H1 (cell line): ENCODE results near the gene GNLY.

Experiments used
- BRCA1 ChIP-seq: IDR thresholded peaks from 2 replicates; pipeline ENCODE4 v1.6.1; 2012; ENCODE audit warnings: low read depth, low read length, improper control_type of control experiment
- CEBPB ChIP-seq: IDR thresholded peaks from 2 replicates; pipeline ENCODE4 v1.6.1; 2012; ENCODE audit warnings: low read depth, low read length
- CTBP2 ChIP-seq: IDR thresholded peaks from 2 replicates; pipeline ENCODE4 v1.7.0; 2011; ENCODE audit warnings: borderline replicate concordance, mild to moderate bottlenecking, moderate library complexity, mixed read lengths, low read length; ENCODE audit not compliant: insufficient read depth, insufficient read length
- CTCF ChIP-seq, 3 experiments: IDR thresholded peaks; 1 replicate in 2 of 3; 2 replicates in 1 of 3; pipeline versions ENCODE4 v1.5.1 to v1.6.1; 2011; ENCODE audit warnings: low read length in 3 of 3, mild to moderate bottlenecking in 3 of 3, inconsistent platforms in 2 of 3, low read depth in 1 of 3, moderate library complexity in 1 of 3; ENCODE audit not compliant: insufficient read depth in 1 of 3; ENCODE audit errors: control extremely low read depth in 1 of 3
- E2F6 ChIP-seq: IDR thresholded peaks from 2 replicates; pipeline ENCODE4 v1.6.1; 2012; ENCODE audit warnings: inconsistent platforms
- MAFK ChIP-seq: IDR thresholded peaks from 2 replicates; pipeline ENCODE4 v1.6.1; 2012; ENCODE audit warnings: low read depth, mild to moderate bottlenecking, improper control_type of control experiment, low read length
- NRF1 ChIP-seq: IDR thresholded peaks from 2 replicates; pipeline ENCODE4 v1.6.1; 2011; ENCODE audit warnings: mild to moderate bottlenecking, low read depth, low read length, improper control_type of control experiment
- POLR2A ChIP-seq, 2 experiments: IDR thresholded peaks; 1 replicate in 1 of 2; 2 replicates in 1 of 2; pipeline ENCODE4 v1.6.1; 2011; ENCODE audit warnings: low read depth in 2 of 2, low read length in 2 of 2, mild to moderate bottlenecking in 2 of 2; ENCODE audit errors: control extremely low read depth in 1 of 2
- POLR2AphosphoS5 ChIP-seq: IDR thresholded peaks from 2 replicates; pipeline ENCODE4 v1.6.1; 2011; ENCODE audit warnings: low read depth, low read length
- SP1 ChIP-seq: IDR thresholded peaks from 2 replicates; pipeline ENCODE4 v1.6.1; 2011; ENCODE audit warnings: low read depth, low read length
- USF2 ChIP-seq: IDR thresholded peaks from 2 replicates; pipeline ENCODE4 v1.6.1; 2011; ENCODE audit warnings: low read length, improper control_type of control experiment
- YY1 ChIP-seq: IDR thresholded peaks from 2 replicates; pipeline ENCODE4 v1.6.1; 2011; ENCODE audit warnings: low read depth, mild to moderate bottlenecking, low read length
- ZNF274 ChIP-seq: IDR thresholded peaks from 2 replicates; pipeline ENCODE4 v1.7.0; 2012; ENCODE audit warnings: low read length, borderline replicate concordance; ENCODE audit errors: extremely low read depth

- no peak for TF ChIP-seq BRCA1
- no peak for TF ChIP-seq CTBP2
- no peak for TF ChIP-seq CEBPB
- TF ChIP-seq ZNF274, result no peak
- TF ChIP-seq POLR2A (IDR thresholded peaks at IDR 0.05; ENCODE audit: control extremely low read depth in 1 of 2, low read depth in 2 of 2, low read length in 2 of 2), result no peak
- no peak for TF ChIP-seq YY1
- no peak for TF ChIP-seq CTCF (IDR thresholded peaks at IDR 0.05; ENCODE audit: control extremely low read depth in 1 of 3, insufficient read depth in 1 of 3, low read depth in 1 of 3, low read length in 3 of 3)
- TF ChIP-seq POLR2AphosphoS5, result no peak
- TF ChIP-seq SP1, result no peak
- TF ChIP-seq MAFK, result no peak
- no peak for TF ChIP-seq E2F6
- TF ChIP-seq NRF1, result no peak
- no peak for TF ChIP-seq USF2
These were observed 15.8 kb upstream of the GNLY start for GRCh38 chr2:85678377-85678776.
